HG03066 (cell line): ENCODE measurements around the gene FNDC3B.
"Not testable (repeated sequence)": the region's sequence is repeated elsewhere in the genome, so short reads cannot be mapped to it uniquely, and the experiment has no call there.

ENCODE experiments used
- ATAC-seq: cut with Tn5 transposase; IDR thresholded peaks from one replicate; pipeline ENCODE4 v1.9.1; 2021; ENCODE audit warnings: low read depth; ENCODE audit not compliant: unreplicated experiment

The FNDC3B gene

DNA sequence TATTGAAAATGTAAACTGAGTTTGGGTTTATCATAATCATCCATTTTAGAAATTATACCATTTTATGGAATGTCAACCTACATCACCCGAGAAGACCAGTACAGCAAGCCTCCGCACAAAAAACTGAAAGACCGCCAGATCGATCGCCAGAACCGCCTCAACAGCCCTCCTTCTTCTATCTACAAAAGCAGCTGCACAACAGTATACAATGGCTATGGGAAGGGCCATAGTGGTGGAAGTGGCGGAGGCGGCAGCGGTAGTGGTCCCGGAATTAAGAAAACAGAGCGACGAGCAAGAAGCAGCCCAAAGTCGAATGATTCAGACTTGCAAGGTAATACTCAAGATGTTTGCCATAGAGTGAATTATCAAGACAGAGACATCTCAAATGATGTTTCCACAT, 211.8 kb downstream of the FNDC3B start:
- no peak for ATAC-seq

DNA sequence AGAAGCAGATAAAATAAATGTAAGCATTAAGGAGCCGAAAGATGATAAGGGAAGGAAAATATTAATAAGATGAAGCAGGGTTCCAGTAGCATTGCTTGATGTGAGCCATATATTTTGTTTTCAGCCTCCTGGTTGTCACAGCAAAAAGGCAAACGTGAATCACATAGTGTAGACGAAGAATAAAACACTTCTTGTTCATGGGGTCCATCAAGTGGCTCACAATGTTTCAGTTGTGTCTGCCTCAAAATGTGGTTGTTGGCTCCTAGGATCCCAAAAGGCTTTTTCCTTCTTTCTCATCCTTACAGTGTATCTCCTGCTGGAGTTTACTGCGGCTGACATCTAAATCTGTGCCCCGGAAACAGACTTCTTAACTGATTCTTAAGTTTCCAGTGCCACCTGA, 213.8 kb downstream of the FNDC3B start:
- ATAC-seq: no peak

DNA sequence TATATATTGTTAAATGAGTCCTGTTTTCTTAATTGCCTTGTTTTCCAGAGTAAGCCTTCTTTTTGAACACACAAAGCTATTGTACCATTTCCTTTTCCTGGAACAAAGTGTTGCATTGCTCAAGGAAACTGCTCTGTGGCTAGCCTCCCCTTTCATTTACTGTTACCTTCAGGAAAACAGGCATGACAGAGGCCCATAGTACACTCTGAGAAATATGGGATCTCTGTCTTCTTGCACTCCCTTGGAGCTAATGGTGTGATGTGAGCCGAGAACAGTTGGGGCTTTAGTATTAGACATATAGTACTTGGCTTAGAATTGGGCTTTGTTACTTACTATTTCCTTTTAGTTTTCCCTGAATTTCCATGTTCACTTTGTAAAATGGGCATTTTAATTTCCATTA, 215.2 kb downstream of the FNDC3B start:
- no peak for ATAC-seq

GRCh38 chr3:172255321-172255720, 215.9 kb downstream of the FNDC3B start:
- not testable (repeated sequence) for ATAC-seq

DNA sequence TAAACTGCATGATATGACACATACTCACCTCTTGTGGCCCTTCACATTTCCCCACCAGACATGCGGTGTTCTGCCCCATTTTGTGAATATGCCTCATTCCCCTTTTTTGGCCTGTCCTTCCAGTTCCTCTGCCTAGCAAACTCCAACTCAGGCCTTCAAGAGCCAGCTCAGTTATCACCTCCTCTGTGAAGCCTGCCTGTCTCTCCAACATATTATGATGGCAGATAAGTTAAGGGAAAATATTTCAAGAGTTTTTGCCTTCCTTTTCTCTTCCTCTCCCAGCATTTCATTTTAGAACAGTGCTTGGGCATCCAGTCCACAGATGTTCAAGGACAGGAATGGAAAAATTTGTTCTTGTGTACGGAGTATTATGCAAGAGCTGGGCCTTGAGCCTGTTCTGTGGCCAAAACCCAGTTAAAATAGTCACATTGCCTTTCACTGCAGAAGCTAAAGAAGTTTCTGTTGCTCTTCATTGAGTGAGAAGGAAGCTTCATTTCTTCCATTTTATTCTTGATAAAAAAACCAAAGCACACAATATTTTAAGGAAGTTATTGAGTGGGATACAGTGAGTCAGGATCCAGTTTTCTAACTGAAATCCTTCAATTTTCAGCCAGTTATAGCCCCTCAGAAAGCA, 216.8 kb downstream of the FNDC3B start:
- no peak for ATAC-seq

- ATAC-seq: no peak
Observed at GRCh38 chr3:172257648-172258400, 218.4 kb downstream of the FNDC3B start.

GRCh38 chr3:172258624-172259023, 219.2 kb downstream of the FNDC3B start:
- no peak for ATAC-seq

- no peak for ATAC-seq
Observed at GRCh38 chr3:172259111-172259541, 219.7 kb downstream of the FNDC3B start.

DNA sequence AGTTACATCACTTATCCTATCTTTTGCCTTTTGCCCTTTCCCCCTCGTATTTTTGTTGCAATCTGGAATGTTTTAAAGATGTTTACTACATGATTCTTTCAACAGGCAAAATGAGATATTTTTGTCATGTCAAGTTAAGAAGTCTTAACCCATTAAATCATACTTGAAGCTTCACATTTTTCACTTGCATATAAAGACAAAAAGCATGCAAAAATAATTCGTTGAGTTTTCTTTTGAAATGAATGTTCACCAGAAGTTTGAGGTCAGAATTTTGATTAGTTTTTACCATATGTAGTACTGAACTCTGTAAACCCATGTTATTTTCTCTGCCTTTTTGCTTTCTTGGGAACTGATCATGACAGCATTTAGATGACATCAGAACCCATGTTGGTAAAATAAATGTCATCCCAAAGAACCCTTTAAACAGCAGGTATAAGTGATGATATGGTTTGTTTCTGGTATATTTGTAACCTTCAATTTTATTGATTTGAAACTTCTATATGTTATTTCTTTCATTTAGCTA, 220.4 kb downstream of the FNDC3B start:
- ATAC-seq: no peak

GRCh38 chr3:172260381-172260780, 221.0 kb downstream of the FNDC3B start:
- ATAC-seq: no peak

- ATAC-seq: no peak
Observed at GRCh38 chr3:172261054-172261453, 221.7 kb downstream of the FNDC3B start.

GRCh38 chr3:172262991-172263608, 223.7 kb downstream of the FNDC3B start:
- ATAC-seq: no peak

DNA sequence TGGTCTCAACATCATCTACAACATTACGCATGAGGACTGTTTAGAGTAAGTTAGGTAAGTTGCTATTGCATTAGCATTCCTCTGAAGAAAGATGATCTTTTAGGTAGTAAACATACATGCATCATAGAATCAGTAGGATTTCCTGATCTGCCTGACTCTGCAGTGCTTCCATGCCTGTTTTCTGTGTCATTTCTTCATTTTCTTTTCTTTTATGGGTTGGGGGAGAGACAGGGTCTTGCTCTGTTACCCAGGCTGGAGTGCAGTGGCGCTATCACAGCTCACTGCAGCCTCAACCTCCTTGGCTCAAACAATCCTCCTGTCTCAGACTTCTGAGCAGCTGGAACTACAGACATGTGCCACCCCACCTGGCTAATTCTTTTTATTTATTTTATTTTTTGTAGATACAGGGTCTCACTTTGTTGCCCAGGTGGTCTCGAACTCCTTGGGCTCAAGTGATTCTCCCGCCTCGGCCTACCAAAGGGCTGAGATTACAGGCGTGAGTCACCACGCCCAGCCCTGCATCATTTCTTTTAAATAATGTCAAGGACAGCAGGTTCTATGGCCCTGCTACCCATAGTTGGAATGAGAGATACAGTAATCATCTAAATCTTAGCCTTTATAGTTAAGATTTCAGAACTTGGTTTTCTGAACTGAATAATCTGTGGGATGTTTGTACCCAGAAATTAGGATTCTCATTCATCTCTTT, 224.6 kb downstream of the FNDC3B start:
- ATAC-seq: no peak

DNA sequence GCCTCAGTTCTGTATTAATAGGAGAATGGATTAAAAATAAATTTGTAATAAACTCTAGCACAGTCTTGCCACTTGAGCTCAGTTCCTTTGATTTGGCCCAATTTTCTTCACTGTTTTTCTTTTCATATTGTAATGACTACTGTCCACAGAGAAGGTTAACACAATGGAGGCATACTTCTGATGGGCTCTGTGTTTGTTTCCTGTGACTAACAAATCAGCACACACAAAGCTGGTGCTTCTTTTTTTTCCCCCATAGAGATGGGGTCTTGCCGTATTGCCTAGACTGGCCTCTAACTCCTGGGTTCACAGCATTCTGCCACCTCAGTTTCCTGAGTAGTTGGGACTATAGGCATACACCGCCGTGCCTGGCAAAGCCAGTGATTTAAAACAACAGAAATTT, 226.7 kb downstream of the FNDC3B start:
- no peak for ATAC-seq

- ATAC-seq: no peak
Observed at GRCh38 chr3:172268425-172268824, 229.0 kb downstream of the FNDC3B start.

DNA sequence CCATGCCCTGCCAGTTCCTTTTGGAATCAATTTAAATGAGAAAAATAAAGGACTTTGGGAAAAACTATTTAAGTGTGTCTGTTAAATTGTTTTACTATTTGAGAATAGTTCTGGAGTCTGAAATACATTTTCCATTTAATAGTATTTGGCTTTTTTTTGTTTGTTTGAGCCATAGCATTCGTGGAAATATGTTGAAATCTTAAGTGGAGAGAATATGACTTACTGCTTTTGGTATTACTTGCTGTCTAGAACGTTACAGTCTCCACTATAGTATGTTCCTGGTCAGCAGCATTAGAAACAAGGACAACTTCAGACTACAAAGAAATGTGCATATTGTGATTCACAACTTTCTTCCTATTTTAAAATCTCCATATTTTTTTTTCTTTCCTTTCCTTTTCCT, 229.5 kb downstream of the FNDC3B start:
- no peak for ATAC-seq

GRCh38 chr3:172270557-172271166, 231.3 kb downstream of the FNDC3B start:
- ATAC-seq: peak; percentile 98

DNA sequence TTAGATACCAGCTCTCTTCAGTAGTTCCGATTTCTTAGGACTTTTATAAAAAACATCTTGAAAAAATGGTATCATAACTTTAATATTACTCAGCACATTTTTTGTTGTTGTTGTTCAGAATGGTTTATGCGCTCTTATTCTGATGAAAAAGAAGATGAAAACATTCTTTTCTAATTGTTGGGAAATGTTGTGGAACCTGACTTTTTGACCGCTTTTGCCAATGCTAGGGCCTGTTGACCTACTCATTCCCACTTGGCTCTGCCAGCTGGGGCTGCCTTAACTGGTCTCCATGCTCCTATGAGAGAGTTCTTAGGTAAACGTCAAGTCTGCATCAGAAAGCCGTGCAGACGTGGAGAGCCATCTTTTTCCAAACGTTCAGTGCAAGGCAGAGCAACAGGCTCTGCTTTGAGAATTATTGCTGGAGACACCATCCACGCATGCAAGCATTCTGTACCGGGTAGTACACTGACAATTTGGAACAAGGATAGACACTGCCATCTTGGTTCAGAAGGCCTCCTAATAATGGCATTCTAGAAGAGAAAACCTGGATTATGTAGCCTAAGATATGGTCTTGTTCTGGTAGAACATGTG, 232.1 kb downstream of the FNDC3B start:
- ATAC-seq: no peak

GRCh38 chr3:172272698-172273097, 233.3 kb downstream of the FNDC3B start:
- no peak for ATAC-seq

DNA sequence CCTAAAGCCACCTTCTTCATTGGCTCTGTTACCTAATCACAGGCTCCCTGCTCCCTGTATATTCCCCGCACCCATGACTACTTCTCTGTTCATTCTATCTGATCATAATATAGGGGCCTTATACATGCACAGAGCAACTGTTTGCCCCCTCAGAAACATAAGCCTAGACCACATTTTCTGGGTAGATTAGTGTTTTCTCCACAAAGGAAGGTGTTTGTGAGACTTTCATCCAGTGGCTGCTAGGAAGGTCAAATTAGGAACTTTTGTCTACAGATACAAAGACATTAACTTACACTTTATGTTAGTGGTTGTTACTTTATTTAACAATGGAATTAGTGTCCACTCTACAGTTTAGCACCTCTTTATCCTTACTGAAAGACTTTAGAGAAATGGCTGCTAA, 234.0 kb downstream of the FNDC3B start:
- no peak for ATAC-seq
